Tibial artery (tissue), 4 donors: ENCODE data around the gene C1orf35.

ENCODE experiments used
- DNase-seq, 2 donors: peaks; one replicate each; pipeline ENCODE4 v3.0.0-alpha.2; 2019
- H3K27ac ChIP-seq, 2 donors: fragments of 200-600 bp; sonication (generic) in 1 of 2; 1 replicate in 1 of 2; 2 replicates in 1 of 2; pipeline ENCODE4 v1.5.1; 2018 to 2019; ENCODE audit warnings: mild to moderate bottlenecking in 1 of 2
- H3K27me3 ChIP-seq, 2 donors: fragments of 200-600 bp; sonication (generic) in 1 of 2; one replicate each; pipeline versions ENCODE4 v1.5.1 to v1.6.0; 2016 to 2019
- H3K36me3 ChIP-seq, 3 donors: fragments of 200-600 bp; sonication (generic) in 2 of 3; one replicate each; pipeline ENCODE4 v1.5.1; 2016 to 2019; ENCODE audit warnings: mild to moderate bottlenecking in 2 of 3
- H3K4me1 ChIP-seq, 4 donors: fragments of 200-600 bp; sonication (generic) in 2 of 4; 1 replicate in 3 of 4; 2 replicates in 1 of 4; pipeline ENCODE4 v1.5.1; 2016 to 2019
- H3K4me3 ChIP-seq, 2 donors: fragments of 200-600 bp; sonication (generic) in 1 of 2; 1 replicate in 1 of 2; 2 replicates in 1 of 2; pipeline ENCODE4 v1.5.1; 2018 to 2019; ENCODE audit warnings: mild to moderate bottlenecking in 2 of 2
- H3K9me3 ChIP-seq, 3 donors: fragments of 200-600 bp; sonication (generic) in 1 of 3; one replicate each; pipeline ENCODE4 v1.5.1; 2016 to 2019
- intact Hi-C: fragments of 100-400 bp; cut with DNase I; formaldehyde crosslinking; loops from one replicate; pipeline ENCODE4 v1.15.0; 2023; ENCODE audit warnings: low total_unique reads
- TF ChIP-seq, protein P1 (sequence below), 2 experiments: fragments of 200-600 bp in 1 of 2; fragments of 450-650 bp in 1 of 2; IDR thresholded peaks; one replicate each; pipeline ENCODE4 v1.5.1; 2017 to 2019; ENCODE audit warnings: antibody characterized with exemption in 2 of 2, mild to moderate bottlenecking in 1 of 2, moderate library complexity in 1 of 2

Gene C1orf35

DNA sequence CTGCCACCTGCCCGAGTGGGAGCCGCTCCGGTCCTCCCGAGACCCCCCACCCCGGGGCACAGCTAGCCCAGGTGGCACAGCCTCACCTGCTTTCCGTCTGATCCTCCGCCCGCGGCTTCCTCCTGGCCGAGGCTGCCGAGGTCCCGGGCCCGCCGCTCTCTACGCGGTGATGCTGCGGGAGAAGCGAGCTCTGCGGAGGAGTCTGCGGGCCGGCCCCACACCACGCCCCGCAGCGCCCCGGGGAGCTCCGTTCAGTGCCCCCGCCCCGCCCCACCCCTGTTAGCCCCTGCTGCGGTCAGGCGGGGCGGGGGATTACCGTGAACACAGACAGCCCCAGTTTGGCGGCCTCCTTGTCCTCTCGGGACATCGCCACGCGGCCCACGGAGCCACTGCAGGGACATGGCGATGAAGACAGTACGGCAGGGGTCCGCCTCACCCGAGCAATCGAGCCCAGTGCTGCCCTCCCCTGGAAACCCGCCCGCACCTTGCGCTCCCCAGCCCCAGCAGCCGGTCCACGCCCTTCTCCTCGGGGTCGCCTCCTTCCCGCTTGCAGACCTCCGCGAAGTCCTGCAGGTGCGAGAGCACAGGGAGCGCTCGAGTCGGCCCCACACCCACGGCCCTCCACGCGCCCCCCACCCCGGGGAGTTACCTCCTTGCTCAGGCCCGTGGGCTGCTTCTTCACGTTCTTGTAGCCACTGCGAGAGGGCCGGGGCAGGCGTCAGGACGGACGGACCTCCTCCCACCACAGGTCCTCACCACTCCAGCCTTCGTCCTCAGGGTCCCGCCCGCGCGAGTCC lies 933 bp downstream of the C1orf35 start:
- intact Hi-C loops: loop anchor here (10.0 kb wide), 1 partner anchor 63 kb away; the partner anchor contains the start of gene IBA57
- Histone ChIP-seq H3K4me3 (peak overlapping the region; percentile 83 to 93), H3K4me1 (peaks cover 0 to 25% (median 20%) of the 10 kb centered on the region in 4 donors), H3K9me3 (no peaks in the 10 kb centered on the region), H3K27ac (peak overlapping the region; percentile 91 to 98), H3K36me3 (peaks cover 24 to 60% (median 45%) of the 10 kb centered on the region in 3 donors), H3K27me3 (no peaks in the 10 kb centered on the region)
- TF ChIP-seq, protein P1, sequence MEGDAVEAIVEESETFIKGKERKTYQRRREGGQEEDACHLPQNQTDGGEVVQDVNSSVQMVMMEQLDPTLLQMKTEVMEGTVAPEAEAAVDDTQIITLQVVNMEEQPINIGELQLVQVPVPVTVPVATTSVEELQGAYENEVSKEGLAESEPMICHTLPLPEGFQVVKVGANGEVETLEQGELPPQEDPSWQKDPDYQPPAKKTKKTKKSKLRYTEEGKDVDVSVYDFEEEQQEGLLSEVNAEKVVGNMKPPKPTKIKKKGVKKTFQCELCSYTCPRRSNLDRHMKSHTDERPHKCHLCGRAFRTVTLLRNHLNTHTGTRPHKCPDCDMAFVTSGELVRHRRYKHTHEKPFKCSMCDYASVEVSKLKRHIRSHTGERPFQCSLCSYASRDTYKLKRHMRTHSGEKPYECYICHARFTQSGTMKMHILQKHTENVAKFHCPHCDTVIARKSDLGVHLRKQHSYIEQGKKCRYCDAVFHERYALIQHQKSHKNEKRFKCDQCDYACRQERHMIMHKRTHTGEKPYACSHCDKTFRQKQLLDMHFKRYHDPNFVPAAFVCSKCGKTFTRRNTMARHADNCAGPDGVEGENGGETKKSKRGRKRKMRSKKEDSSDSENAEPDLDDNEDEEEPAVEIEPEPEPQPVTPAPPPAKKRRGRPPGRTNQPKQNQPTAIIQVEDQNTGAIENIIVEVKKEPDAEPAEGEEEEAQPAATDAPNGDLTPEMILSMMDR (IDR thresholded peaks at IDR 0.05): no peak
- DNase-seq: no peak

GRCh38 chr1:228101614-228101993 lies 1.5 kb downstream of the C1orf35 start:
- no peaks in the 10 kb centered on the region for H3K9me3 ChIP-seq
- H3K4me3 ChIP-seq: peak overlapping the region; percentile 83 to 93
- no peak for DNase-seq
- peaks cover 0 to 26% (median 22%) of the 10 kb centered on the region in 4 donors for H3K4me1 ChIP-seq
- TF ChIP-seq, protein P1 (IDR thresholded peaks at IDR 0.05): no peak
- intact Hi-C loops: loop anchor here (10.0 kb wide), 1 partner anchor 63 kb away; the partner anchor contains the start of gene IBA57
- H3K27ac ChIP-seq: peak overlapping the region; percentile 91 to 98
- H3K36me3 ChIP-seq: peaks cover 24 to 60% (median 44%) of the 10 kb centered on the region in 3 donors
- no peaks in the 10 kb centered on the region for H3K27me3 ChIP-seq

- Histone ChIP-seq H3K27ac (peak overlapping the region in 1 of 2 donors; percentile 98), H3K4me3 (no peak overlapping the region), H3K27me3 (no peaks in the 10 kb centered on the region), H3K4me1 (peaks cover 0 to 32% (median 25%) of the 10 kb centered on the region in 4 donors), H3K9me3 (no peaks in the 10 kb centered on the region), H3K36me3 (peaks cover 24 to 59% (median 44%) of the 10 kb centered on the region in 3 donors)
- intact Hi-C loops: loop anchor here (10.0 kb wide), 1 partner anchor 64 kb away; the partner anchor contains the start of gene IBA57
- no peak for DNase-seq
- TF ChIP-seq, protein P1 (IDR thresholded peaks at IDR 0.05): no peak
Measured at GRCh38 chr1:228100822-228101613, 2.1 kb downstream of the C1orf35 start.

DNA sequence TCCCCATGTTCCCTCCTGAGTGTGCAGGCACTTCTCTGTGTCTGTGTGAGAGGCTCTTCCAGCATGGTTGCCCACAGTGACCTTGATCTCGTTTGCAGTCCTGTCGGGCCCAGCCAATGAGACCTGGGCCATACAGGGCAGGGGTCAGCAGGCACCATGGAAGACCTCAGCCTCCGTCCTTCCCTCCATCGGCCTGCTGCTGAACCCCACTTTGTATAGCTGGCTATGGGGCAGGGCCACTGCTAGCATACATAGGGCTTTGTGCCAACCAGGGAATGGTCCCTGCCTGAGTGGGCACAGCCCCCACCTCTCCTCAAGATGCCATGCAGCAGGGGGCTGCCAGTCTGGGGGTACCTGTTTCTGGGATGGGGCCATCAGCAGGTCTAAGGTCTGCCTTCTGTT lies 3.8 kb downstream of the C1orf35 start:
- TF ChIP-seq, protein P1 (IDR thresholded peaks at IDR 0.05): no peak
- Histone ChIP-seq H3K36me3 (peaks cover 31 to 57% (median 47%) of the 10 kb centered on the region in 3 donors), H3K27ac (no peak overlapping the region), H3K4me1 (peaks cover 0 to 36% (median 27%) of the 10 kb centered on the region in 4 donors), H3K27me3 (no peaks in the 10 kb centered on the region), H3K4me3 (no peak overlapping the region), H3K9me3 (peaks cover 0 to 7% (median 5%) of the 10 kb centered on the region in 3 donors)
- intact Hi-C loops: no loop called here
- peak in 1 of 2 donors; percentile 61 for DNase-seq

DNA sequence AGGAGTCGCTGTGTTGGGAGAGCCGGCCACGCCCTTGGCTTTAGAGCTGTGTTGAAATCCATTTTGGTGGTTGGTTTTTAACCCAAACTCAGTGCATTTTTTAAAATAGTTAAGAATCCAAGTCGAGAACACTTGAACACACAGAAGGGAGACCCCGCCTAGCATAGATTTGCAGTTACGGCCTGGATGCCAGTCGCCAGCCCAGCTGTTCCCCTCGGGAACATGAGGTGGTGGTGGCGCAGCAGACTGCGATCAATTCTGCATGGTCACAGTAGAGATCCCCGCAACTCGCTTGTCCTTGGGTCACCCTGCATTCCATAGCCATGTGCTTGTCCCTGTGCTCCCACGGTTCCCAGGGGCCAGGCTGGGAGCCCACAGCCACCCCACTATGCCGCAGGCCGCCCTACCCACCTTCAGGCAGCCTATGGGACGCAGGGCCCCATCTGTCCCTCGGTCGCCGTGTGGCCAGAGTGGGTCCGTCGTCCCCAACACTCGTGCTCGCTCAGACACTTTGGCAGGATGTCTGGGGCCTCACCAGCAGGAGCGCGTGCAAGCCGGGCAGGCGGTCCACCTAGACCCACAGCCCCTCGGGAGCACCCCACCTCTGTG lies 4.7 kb downstream of the C1orf35 start:
- TF ChIP-seq, protein P1 (IDR thresholded peaks at IDR 0.05): no peak
- peaks cover 0 to 11% (median 6%) of the 10 kb centered on the region in 3 donors for H3K9me3 ChIP-seq
- intact Hi-C loops: no loop called here
- DNase-seq: peak in 1 of 2 donors; percentile 60
- peaks cover 31 to 58% (median 52%) of the 10 kb centered on the region in 3 donors for H3K36me3 ChIP-seq
- no peaks in the 10 kb centered on the region for H3K27me3 ChIP-seq
- H3K4me1 ChIP-seq: peaks cover 0 to 31% (median 19%) of the 10 kb centered on the region in 4 donors
- H3K27ac ChIP-seq: no peak overlapping the region
- H3K4me3 ChIP-seq: no peak overlapping the region
